ENCODE measurements around the gene MIER3. TPM values are rescaled to one million over a fixed set of nuclear protein-coding genes. Genes with fewer than 3 reads are reported as not detected.

Gene MIER3
- total and polyA plus RNA-seq, 2 of the 13 experiments (the other 11 are each of a cell fraction or from before 2014, with no cell fraction given) = 14.6 to 38.8 TPM

DNA sequence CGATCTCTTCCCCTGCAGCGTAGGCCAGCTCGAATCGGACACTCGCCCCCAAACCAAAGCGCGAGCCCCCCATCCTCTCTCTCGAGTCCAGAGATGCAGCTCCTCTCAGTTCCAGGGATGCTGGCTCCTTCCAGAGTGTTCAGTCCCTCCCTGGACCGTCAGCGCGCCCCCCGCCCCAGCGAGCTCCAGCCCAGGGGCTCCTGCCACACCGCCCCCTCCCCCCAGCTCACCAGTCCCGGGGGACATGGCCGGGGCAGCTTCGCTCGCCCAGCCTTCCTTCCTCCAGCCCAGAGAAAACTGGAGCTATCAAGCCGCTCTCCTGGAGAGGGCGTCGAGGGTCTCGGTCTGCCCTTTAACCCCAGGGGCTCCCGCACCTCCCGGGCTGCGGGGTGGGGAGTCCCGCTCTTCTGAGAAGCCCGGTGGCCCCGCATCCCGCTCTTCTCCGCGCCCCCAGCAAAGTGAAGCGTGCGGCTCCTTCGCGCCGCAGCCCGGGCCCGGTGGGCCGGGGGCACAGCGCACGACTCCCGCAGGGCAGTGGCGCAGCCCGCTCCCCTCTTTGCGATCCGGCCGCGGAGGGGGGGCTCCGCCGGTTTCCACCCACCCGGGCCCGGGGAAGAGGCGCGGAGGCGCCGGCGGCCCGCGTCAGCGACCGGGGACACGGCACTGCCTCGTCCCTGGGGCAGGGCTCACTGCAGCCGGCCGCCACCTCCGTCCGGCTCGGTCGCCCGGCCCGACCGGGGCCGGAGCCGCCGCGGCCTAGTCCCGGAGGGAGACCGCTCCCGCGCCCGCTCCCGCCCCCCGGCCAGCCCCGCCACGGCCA is 587 bp downstream of the MIER3 start (continued):
- TF ChIP-seq ZNF275 (CRISPR knock-in tag; IDR thresholded peaks at IDR 0.05; ENCODE audit: borderline replicate concordance) = no peak
- no peak for TF ChIP-seq MXI1 (IDR thresholded peaks at IDR 0.05; ENCODE audit: borderline replicate concordance, low read depth, low read length)
- TF ChIP-seq ZNF276 (CRISPR knock-in tag; IDR thresholded peaks at IDR 0.05; ENCODE audit: low read depth) = no peak
- no peak for TF ChIP-seq HNF1B (CRISPR knock-in tag; IDR thresholded peaks at IDR 0.05)
- TF ChIP-seq TCF12 (IDR thresholded peaks at IDR 0.05) = no peak
- no peak for TF ChIP-seq TCF12 (CRISPR knock-in tag; IDR thresholded peaks at IDR 0.05)
- TF ChIP-seq, protein P1, sequence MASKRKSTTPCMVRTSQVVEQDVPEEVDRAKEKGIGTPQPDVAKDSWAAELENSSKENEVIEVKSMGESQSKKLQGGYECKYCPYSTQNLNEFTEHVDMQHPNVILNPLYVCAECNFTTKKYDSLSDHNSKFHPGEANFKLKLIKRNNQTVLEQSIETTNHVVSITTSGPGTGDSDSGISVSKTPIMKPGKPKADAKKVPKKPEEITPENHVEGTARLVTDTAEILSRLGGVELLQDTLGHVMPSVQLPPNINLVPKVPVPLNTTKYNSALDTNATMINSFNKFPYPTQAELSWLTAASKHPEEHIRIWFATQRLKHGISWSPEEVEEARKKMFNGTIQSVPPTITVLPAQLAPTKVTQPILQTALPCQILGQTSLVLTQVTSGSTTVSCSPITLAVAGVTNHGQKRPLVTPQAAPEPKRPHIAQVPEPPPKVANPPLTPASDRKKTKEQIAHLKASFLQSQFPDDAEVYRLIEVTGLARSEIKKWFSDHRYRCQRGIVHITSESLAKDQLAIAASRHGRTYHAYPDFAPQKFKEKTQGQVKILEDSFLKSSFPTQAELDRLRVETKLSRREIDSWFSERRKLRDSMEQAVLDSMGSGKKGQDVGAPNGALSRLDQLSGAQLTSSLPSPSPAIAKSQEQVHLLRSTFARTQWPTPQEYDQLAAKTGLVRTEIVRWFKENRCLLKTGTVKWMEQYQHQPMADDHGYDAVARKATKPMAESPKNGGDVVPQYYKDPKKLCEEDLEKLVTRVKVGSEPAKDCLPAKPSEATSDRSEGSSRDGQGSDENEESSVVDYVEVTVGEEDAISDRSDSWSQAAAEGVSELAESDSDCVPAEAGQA (IDR thresholded peaks at IDR 0.05; ENCODE audit: low read depth) = no peak
- TF ChIP-seq, protein P1 (CRISPR knock-in tag; IDR thresholded peaks at IDR 0.05; ENCODE audit: borderline replicate concordance) = no peak
- TF ChIP-seq FOXK1 (CRISPR knock-in tag; IDR thresholded peaks at IDR 0.05; ENCODE audit: borderline replicate concordance, low read depth) = no peak
- TF ChIP-seq ZSCAN21 (CRISPR knock-in tag; IDR thresholded peaks at IDR 0.05; ENCODE audit: borderline replicate concordance) = no peak
- no peak for TF ChIP-seq TERF1 (CRISPR knock-in tag; IDR thresholded peaks at IDR 0.05)
- TF ChIP-seq CTCF (CRISPR knock-in tag; IDR thresholded peaks at IDR 0.05) = peak; percentile 24; the same call in 1 of the 2 replicates
- TF ChIP-seq EZH2 (conservative IDR thresholded peaks at IDR 0.05; ENCODE audit: low read depth, low read length) = no peak
- TF ChIP-seq ZNF350 (CRISPR knock-in tag; IDR thresholded peaks at IDR 0.05; ENCODE audit: borderline replicate concordance, low read depth) = no peak
